Spleen (tissue), 11 donors: ENCODE data around the gene CNTNAP2. TPM values are rescaled to one million over a fixed set of nuclear protein-coding genes. Genes with fewer than 3 reads are reported as not detected.

Experiments
- DNase-seq: peaks from one replicate; pipeline ENCODE4 v3.0.0-alpha.2; 2020
- H3K27ac ChIP-seq, 8 donors: fragments of 200-600 bp; sonication (generic) in 7 of 8; 1 replicate in 4 of 8; 2 replicates in 4 of 8; pipeline versions ENCODE4 v1.5.0 to v1.8.0; 2016 to 2021; ENCODE audit warnings: inconsistent platforms in 4 of 8, mild to moderate bottlenecking in 4 of 8, moderate library complexity in 1 of 8
- H3K27me3 ChIP-seq, 7 donors: fragments of 200-600 bp; sonication (generic) in 6 of 7; replicated peaks in 1 of 7; 1 replicate in 4 of 7; 2 replicates in 3 of 7; pipeline versions ENCODE4 v1.5.0 to v1.8.0; 2016 to 2021; ENCODE audit warnings: inconsistent platforms in 3 of 7, mild to moderate bottlenecking in 1 of 7
- H3K36me3 ChIP-seq, 6 donors: fragments of 200-600 bp; sonication (generic) in 5 of 6; 1 replicate in 4 of 6; 2 replicates in 2 of 6; pipeline versions ENCODE4 v1.5.0 to v1.8.0; 2016 to 2021; ENCODE audit warnings: inconsistent platforms in 2 of 6
- H3K4me1 ChIP-seq, 6 donors: fragments of 200-600 bp; sonication (generic) in 5 of 6; 1 replicate in 3 of 6; 2 replicates in 3 of 6; pipeline versions ENCODE4 v1.5.0 to v1.8.0; 2016 to 2021; ENCODE audit warnings: inconsistent platforms in 3 of 6
- H3K4me3 ChIP-seq, 8 donors: fragments of 200-600 bp; sonication (generic) in 7 of 8; 1 replicate in 4 of 8; 2 replicates in 4 of 8; pipeline versions ENCODE4 v1.5.0 to v1.8.0; 2016 to 2021; ENCODE audit warnings: inconsistent platforms in 4 of 8, mild to moderate bottlenecking in 4 of 8, moderate library complexity in 2 of 8
- H3K9me3 ChIP-seq, 8 donors: fragments of 200-600 bp; sonication (generic) in 7 of 8; 1 replicate in 4 of 8; 2 replicates in 4 of 8; pipeline versions ENCODE4 v1.5.0 to v1.8.0; 2016 to 2021; ENCODE audit warnings: inconsistent platforms in 4 of 8
- CTCF ChIP-seq, 11 experiments: fragments of 200-600 bp in 7 of 11; fragments of 450-650 bp in 4 of 11; sonication (generic) in 4 of 11; IDR thresholded peaks in 8 of 11; conservative IDR thresholded peaks in 3 of 11; 1 replicate in 7 of 11; 2 replicates in 4 of 11; pipeline versions ENCODE4 v1.4.0 to v1.8.0; 2016 to 2021; ENCODE audit warnings: antibody characterized with exemption in 11 of 11, inconsistent platforms in 4 of 11, mild to moderate bottlenecking in 1 of 11
- POLR2A ChIP-seq, 3 donors: fragments of 450-650 bp; IDR thresholded peaks; one replicate each; pipeline ENCODE4 v1.5.1; 2017; ENCODE audit warnings: antibody characterized with exemption in 3 of 3, mild to moderate bottlenecking in 1 of 3
- POLR2AphosphoS5 ChIP-seq, 3 donors: sonication (generic); formaldehyde crosslinking; IDR thresholded peaks; one replicate each; pipeline ENCODE4 v1.5.1; 2017; ENCODE audit warnings: antibody characterized with exemption in 3 of 3
- WGBS, 5 donors: extraction: QIAGEN DNeasy Blood & Tissue Kit in 3 of 5; methylation state at CpG; one replicate each; pipeline versions ENCODE4 v1.1.5 to v1.1.7; 2013 to 2018; 5-methylcytosine and 5-hydroxymethylcytosine counted together
- intact Hi-C: fragments of 100-400 bp; cut with DNase I; formaldehyde crosslinking; loops from one replicate; pipeline ENCODE4 v1.15.0; 2023; ENCODE audit warnings: low total_unique reads
- polyA plus RNA-seq, 3 donors: library from polyadenylated mRNA; stranded (reverse); fragments of 200-250 nt; gene quantifications; one replicate each; pipeline ENCODE4 v1.2.1, GENCODE V29; 2013
- total RNA-seq, 7 donors: library from RNA; depleted of rRNA in 3 of 7; stranded (reverse); fragments of >200 nt in 3 of 7; fragmentation: NEBNext Ultra II Directional in 4 of 7; extraction: Animal tissue kit (Norgen Biotek cat#: 25700) in 4 of 7; gene quantifications; one replicate each; pipeline versions ENCODE4 v1.1.0 to v1.2.1, GENCODE V29; 2016 to 2021
- donor health status: healthy with polysubstance abuse.
- donor health status: DM: no; HTN: no; CAD: no; lungs with moderate emphysema.
- donor health status: DM: no; HTN: no; CAD: no.
- donor health status: Bipolar disorder and iron deficiency.
- donor health status: healthy.
- donor health status: DM: no; HTN: no; CAD: no.
- donor health status: DM: yes; HTN: yes; CAD: no.

CNTNAP2 gene
- total and polyA plus RNA-seq, 10 donors, result 0.13 to 2.0 (median 0.82) TPM

DNA sequence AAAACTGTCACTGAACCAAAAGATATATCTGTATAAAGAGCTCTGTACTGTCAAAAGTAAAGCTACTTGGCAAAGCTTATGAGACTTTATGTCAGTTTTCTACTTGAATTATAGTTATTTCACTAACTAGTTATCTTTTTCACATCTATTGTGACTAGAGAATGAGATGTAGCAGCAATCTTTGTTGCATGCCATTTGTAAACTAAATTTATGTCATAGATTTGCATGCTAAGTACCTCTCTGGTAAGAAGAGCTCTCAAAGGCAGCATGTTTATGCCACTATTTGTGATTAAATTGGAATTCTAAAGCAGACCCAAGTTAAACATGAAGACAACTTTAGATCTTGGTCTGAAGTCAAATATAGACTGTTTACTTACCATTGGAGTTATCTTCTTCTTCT is 300.6 kb downstream of the CNTNAP2 start:
- no peaks in the 10 kb centered on the region for H3K36me3 ChIP-seq
- H3K27ac ChIP-seq, result no peak overlapping the region
- peaks cover 0 to 3% (median 0%) of the 10 kb centered on the region in 8 donors for H3K9me3 ChIP-seq
- TF ChIP-seq CTCF (IDR thresholded peaks at IDR 0.05 in 8 of 11, conservative IDR thresholded peaks at IDR 0.05 in 3 of 11) (no peak), POLR2A (IDR thresholded peaks at IDR 0.05) (no peak), POLR2AphosphoS5 (IDR thresholded peaks at IDR 0.05) (no peak)
- H3K27me3 ChIP-seq, result no peaks in the 10 kb centered on the region
- H3K4me1 ChIP-seq, result no peaks in the 10 kb centered on the region
- intact Hi-C loops, result no loop called here
- no peak overlapping the region for H3K4me3 ChIP-seq
- DNase-seq, result no peak

DNA sequence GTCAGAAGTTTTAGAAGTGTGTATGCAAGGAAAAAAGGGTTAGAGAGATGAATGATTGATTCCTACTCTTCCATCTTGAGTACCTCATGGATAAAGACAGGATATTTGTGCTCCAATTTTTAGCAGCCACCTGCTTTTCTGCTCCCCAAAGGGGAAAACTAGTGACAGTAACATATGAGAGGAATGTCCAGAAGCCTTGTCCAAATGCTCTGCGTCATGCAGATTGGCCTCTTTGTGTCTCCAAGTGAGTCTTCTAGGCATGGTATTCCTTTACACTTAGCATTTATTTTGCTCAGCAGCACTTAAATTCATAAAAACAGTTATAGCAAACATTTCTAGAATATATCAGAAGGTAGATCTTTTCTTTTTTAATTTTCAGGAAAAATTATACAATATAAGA is 306.8 kb downstream of the CNTNAP2 start:
- H3K9me3 ChIP-seq, result peaks cover 0 to 11% (median 0%) of the 10 kb centered on the region in 8 donors
- WGBS, 5 donors, result 84 to 88% (median 85%) methylated on average over 1 of the region's 1 CpG

GRCh38 chr7:146424084-146424483 is 307.5 kb downstream of the CNTNAP2 start:
- no peak for TF ChIP-seq POLR2AphosphoS5 (IDR thresholded peaks at IDR 0.05)
- no peak for TF ChIP-seq CTCF (IDR thresholded peaks at IDR 0.05 in 8 of 11, conservative IDR thresholded peaks at IDR 0.05 in 3 of 11)
- TF ChIP-seq POLR2A (IDR thresholded peaks at IDR 0.05), result no peak
- 72 to 80% (median 79%) methylated on average over 6 of the region's 6 CpGs for WGBS, 5 donors
- DNase-seq, result no peak
- Histone ChIP-seq H3K4me3 (no peak overlapping the region), H3K36me3 (no peaks in the 10 kb centered on the region), H3K9me3 (peaks cover 0 to 17% (median 4%) of the 10 kb centered on the region in 8 donors), H3K27me3 (no peaks in the 10 kb centered on the region), H3K27ac (no peak overlapping the region), H3K4me1 (no peaks in the 10 kb centered on the region)
- intact Hi-C loops, result no loop called here

More for the DNA sequence above, 306.8 kb downstream of the CNTNAP2 start:
- no peak for TF ChIP-seq POLR2AphosphoS5 (IDR thresholded peaks at IDR 0.05)
- no peaks in the 10 kb centered on the region for H3K36me3 ChIP-seq
- DNase-seq, result no peak
- intact Hi-C loops, result no loop called here
- H3K27ac ChIP-seq, result no peak overlapping the region
- H3K4me3 ChIP-seq, result no peak overlapping the region
- no peaks in the 10 kb centered on the region for H3K27me3 ChIP-seq
- H3K4me1 ChIP-seq, result no peaks in the 10 kb centered on the region

DNA sequence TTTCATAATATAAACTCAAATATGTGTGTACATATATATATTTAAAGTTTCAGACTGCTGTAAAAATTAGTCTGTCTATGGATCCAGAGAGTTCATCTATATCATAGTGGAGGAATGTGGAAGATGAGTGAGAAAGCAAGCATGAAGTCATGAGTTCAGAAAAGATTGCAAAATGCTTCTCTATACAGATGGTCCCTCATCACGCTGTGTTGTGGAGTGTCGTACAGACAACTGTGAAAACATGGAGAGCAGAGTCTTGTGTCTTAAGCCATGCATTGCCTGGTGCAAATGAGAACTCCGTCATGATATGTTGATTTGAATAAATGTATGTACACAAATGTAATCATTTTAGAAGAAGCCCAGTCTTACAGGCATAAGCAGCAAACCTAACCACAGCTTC is 316.9 kb downstream of the CNTNAP2 start:
- Histone ChIP-seq H3K36me3 (no peaks in the 10 kb centered on the region), H3K27me3 (no peaks in the 10 kb centered on the region), H3K27ac (no peak overlapping the region), H3K4me3 (no peak overlapping the region), H3K9me3 (peaks cover 0 to 16% (median 6%) of the 10 kb centered on the region in 8 donors), H3K4me1 (no peaks in the 10 kb centered on the region)
- no peak for DNase-seq
- no peak for TF ChIP-seq POLR2A (IDR thresholded peaks at IDR 0.05)
- no peak for TF ChIP-seq POLR2AphosphoS5 (IDR thresholded peaks at IDR 0.05)
- no peak for TF ChIP-seq CTCF (IDR thresholded peaks at IDR 0.05 in 8 of 11, conservative IDR thresholded peaks at IDR 0.05 in 3 of 11)
- intact Hi-C loops, result no loop called here
- WGBS, 5 donors, result 74 to 93% (median 83%) methylated on average over 3 of the region's 3 CpGs

- Histone ChIP-seq H3K27me3 (no peaks in the 10 kb centered on the region), H3K36me3 (no peaks in the 10 kb centered on the region), H3K27ac (no peak overlapping the region), H3K4me3 (no peak overlapping the region), H3K4me1 (no peaks in the 10 kb centered on the region), H3K9me3 (peaks cover 0 to 19% (median 2%) of the 10 kb centered on the region in 8 donors)
- WGBS, 5 donors, result 91 to 96% (median 93%) methylated on average over 9 of the region's 9 CpGs
- intact Hi-C loops, result loop anchor here (10.0 kb wide), 1 partner anchor 58 kb away; no protein-coding TSS in a partner anchor
- DNase-seq, result no peak
- TF ChIP-seq POLR2AphosphoS5 (IDR thresholded peaks at IDR 0.05) (no peak), CTCF (IDR thresholded peaks at IDR 0.05 in 8 of 11, conservative IDR thresholded peaks at IDR 0.05 in 3 of 11) (no peak), POLR2A (IDR thresholded peaks at IDR 0.05) (no peak)
Measured at GRCh38 chr7:146443102-146443501, 326.5 kb downstream of the CNTNAP2 start.
